GM19452 (cell line): ENCODE data around the gene APOBEC4.
"Not testable (repeated sequence)": the region's sequence is repeated elsewhere in the genome, so short reads cannot be mapped to it uniquely, and the experiment has no call there.

Experiments used
- ATAC-seq: cut with Tn5 transposase; IDR thresholded peaks from one replicate; pipeline ENCODE4 v1.9.1; 2021; ENCODE audit not compliant: unreplicated experiment

Gene APOBEC4

DNA sequence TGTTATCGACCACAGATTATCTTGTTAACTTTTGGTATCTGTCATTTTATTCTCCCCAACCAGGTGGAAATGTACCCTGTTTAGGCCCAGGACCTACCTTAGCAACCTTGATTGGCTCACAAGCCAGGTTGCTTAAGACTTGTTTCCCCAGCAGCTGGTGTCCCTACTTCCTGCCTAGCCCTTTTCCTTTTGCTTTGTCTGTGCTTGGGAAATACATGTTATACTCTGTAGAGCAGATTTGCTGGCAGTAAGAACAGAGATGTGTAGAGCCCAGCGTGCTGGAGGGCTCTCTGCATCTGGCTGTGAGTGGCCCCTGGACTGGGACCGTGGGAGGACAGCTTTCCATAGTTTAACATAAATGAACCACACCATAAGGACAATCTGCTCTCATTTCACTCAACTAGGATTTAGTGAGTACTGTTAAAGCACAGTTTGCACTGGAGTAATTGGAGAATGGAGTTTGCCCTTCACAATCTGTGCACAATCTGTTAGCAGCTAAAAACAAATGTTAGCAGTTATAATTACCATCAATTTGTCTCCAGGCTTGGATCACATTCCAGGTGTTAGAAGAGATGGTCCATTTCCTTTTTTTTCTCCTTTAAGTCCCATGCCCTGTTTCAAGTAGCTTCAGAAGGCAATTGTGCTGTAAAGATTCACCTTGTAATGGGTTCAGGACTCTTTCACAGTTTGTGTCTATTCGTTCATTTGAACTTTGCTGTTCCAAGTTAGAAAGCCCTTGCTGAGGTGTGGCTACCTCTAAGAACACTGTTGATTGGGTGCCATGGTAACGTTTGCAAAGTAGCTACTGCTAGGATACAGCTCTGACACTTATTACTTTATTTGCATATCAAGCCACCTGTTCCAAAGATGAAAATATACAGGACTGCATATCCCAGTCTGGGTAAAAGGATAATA, at the start of gene APOBEC4:
APOBEC4 (minus strand) TSS at position 770 of the 915 bp plus-strand sequence. CDS start 4,535 bp downstream, outside the sequence.
- peak; percentile 24 for ATAC-seq

GRCh38 chr1:183702813-183703198, 49.7 kb upstream of the APOBEC4 start:
- no peak for ATAC-seq

GRCh38 chr1:183702087-183702812, 49.1 kb upstream of the APOBEC4 start:
- ATAC-seq, result no peak

DNA sequence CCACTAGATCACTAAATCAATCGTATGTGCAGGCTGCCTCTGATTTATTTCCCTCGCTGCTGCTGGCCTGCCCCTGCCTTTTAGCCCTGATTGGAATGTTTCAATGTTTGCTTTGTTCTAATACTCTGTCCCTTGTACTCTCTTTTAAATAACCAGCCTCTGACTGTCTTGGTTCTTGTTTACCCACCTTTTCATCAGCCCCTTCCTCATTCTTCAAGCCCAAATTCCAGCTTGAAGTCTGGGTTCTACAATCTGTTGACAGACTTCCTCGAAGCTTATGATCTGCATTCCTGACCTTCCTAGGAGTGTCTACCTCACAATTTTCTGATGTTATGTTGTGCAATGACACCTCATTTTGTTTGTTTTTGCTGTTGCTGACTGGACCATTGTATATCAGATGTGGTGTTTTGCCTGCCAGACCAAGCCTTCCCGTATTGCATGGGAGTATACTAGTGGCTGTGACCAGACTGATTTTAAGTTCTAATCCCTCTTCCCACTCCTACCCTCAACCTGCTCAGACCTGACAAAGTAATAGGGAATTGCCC, 46.6 kb upstream of the APOBEC4 start:
- no peak for ATAC-seq

DNA sequence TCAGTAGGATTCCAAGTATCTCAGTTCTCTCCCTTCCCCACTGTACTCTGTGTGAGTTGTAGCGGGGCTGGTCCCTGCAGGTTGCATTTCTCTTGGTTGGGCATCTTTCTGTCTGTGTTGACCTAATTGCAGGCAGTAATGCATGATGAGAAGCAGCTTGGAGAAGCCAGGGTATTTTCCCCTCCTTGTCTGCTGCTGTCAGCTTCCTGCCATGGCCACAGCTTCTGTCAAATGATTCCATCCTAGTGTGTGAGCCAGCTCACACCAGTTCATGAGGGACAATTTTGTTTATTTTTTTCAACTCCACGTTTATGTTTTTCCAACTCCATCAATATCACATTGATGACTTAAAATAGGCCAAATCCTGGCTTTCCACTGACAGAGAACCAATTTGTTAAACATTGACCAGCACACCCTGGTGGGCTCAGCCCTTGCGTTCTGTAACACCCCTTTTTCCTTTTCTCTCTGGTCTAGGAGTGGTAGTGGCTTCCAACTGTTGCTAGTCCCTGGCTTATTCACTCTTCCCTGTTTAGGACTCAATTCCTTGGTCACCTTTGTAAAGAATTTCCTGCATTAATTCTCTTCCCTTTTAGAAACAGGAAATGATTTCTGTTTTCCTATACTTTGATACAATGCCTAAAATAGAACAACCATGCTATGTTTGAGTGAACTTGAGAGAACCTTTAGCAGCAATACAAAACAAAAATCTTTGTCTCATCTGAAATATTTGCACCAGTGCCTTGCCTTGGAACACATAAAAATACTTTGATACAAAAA, 44.9 kb upstream of the APOBEC4 start:
- ATAC-seq, result no peak

GRCh38 chr1:183696981-183697380, 43.9 kb upstream of the APOBEC4 start:
- ATAC-seq, result no peak

DNA sequence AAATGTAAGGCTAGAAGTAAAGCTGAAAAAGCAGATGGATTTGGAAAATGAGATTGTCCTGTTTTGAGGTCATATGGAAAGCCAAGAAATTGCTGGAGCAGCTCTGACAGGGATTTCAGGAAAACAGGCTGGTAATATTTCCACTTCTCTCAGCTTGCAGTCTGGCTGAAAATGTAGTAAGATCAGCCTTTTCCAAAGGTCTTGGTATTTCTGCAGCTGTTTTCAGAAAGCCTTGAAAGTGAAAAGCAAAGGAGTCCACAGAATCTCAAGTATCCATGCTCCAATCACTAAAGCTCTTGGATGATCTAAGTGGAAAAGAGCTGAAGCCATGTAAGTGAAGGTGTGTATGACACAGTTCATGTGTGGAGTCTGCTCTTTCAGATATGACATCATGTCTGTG, 41.6 kb upstream of the APOBEC4 start:
- no peak for ATAC-seq

DNA sequence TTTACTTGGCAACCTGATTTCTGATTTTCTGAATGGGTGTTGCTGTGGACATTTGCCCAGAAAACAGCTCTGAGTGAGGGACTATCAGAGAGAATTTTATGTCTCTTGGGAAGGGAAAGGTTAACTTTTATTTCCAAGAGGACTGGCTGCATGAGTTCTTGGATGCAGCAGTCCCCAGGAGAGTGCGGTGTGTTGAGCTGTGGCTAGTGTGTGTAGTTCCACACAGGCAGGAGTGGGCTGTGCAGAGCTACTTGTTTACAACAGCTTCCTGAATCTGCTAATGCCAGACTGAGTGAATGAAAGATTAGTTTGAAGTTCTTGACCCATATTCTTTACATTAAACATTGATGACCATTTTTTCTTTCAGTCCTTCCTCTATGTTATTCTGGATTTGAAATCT, 41.0 kb upstream of the APOBEC4 start:
- ATAC-seq, result no peak

DNA sequence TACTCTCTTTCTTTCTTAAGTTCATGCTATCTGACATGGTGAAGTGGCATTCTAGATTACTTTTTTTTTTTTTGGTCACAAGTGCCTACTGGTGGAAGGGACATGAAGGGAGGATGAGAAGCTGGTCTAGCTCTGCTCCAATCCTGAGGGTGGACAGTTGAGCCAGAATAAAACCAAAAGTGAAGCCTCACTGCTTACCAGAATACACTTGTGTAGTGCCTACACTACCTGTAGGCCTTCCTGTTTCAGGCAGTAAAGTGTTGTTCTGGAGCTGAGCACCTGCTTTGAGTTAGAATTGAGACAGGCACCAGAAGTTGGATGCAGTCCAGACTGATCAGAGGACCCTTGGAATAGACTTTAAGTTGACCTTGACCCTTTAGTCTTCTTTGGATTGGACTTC, 40.4 kb upstream of the APOBEC4 start:
- no peak for ATAC-seq

DNA sequence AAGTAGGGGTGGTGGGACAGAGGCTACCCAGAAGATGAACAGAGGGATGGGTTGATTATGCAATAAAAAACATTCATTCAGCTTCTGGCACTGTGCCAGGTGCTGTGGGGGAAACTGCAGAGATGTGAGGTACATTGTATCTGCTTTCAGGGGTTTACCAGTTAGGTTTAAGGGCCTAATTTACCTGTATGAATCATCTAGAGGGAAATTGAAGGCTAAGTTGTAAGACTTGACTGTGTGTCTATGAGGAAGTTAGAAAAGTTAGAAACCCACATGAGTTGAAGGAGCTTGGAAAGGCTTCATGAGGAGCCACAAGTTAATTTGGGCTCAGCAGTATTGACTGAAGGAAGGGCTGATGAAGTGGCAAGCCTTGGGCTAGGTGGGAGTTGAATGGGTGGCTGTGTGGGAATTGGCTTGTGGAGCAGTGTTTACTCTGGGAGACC, 36.7 kb upstream of the APOBEC4 start:
- ATAC-seq, result peak; percentile 73

DNA sequence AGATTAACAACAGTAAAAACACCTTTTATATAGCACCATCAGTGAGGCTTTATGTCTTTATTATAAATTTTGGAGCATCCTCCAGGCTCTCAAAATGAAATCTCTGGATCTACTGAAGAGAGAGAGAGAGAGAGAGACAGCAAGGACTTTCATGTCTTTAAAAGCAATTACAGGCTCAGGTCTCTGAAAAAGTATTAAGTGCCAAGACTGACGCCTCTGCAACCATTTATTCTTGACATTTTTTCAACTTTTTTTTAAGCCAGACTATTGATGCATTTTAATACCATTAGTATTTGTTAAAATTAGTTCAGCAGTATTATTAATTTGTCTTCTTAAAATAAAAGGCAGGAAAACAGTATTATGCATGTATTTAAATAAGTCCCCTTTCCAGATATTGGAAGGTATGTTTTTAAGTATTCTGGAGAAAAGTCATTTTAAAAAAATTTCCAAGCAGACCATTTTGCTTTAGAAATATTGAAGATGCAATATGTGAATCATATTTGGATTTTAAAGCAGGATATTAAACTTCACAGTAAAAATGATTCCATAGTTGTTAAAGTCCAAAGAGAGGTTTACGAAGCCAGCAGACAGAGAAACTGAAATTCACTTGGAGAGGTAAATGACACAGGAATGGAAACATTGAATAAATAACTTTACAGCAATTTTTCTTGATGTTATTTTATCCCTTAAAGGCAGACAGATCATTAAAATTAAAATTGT, 35.4 kb upstream of the APOBEC4 start:
- ATAC-seq, result no peak

- no peak for ATAC-seq
These were observed 34.6 kb upstream of the APOBEC4 start for GRCh38 chr1:183687546-183688304.

GRCh38 chr1:183686229-183686628, 33.1 kb upstream of the APOBEC4 start:
- ATAC-seq, result no peak

GRCh38 chr1:183685112-183685713, 32.1 kb upstream of the APOBEC4 start:
- peak; percentile 52 for ATAC-seq

GRCh38 chr1:183679363-183679762, 26.2 kb upstream of the APOBEC4 start:
- ATAC-seq, result not testable (repeated sequence)

DNA sequence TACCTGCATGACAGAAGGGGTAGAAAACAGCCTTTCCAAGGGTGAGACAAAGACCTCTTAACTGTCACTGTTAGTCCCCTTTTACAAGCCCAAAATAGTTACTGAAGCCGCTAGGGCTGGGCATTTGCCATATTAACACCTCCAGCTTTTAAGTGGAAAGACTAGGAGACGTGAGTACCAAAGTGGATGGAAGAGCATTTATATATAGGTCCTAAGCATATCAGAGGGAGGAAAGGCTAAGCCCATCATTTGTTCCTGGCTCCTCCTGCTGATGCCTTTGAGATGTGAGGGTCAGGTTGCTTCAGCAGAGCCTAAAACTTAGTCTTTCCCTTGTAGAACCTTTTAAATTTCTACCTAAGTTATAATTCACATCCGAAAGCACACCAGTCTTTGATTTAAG, 25.7 kb upstream of the APOBEC4 start:
- ATAC-seq, result no peak

GRCh38 chr1:183676586-183677189, 23.6 kb upstream of the APOBEC4 start:
- ATAC-seq, result no peak

GRCh38 chr1:183675883-183676585, 22.9 kb upstream of the APOBEC4 start:
- no peak for ATAC-seq
